ENCODE measurements around the gene PARP14.

DNA sequence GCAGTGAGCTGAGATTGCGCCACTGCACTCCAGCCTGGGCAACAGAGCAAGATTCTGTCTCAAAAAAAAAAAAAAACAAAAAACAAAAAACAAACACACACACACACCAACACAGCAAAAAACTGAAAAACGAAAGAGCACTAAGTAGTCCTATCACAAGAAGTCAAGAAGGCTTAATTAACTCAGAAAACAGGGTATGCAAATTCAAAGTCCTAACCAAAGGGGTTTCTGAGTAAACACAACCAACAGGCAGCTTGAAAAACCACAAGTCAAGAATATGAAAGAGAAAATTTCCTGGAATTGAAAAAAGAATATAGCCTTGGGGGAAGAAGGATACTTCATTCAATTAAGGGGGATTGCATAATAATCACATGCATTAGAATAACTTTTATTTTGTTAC is 37.7 kb upstream of the PARP14 start:
- no peak for TF ChIP-seq POLR2AphosphoS5 (IDR thresholded peaks at IDR 0.05; ENCODE audit: low read depth, low read length)
- TF ChIP-seq POLR2A (IDR thresholded peaks at IDR 0.05; ENCODE audit: low read depth, low read length): no peak

All from GM12892 (cell line).